MG63 (cell line): ENCODE measurements around the gene BLMH. TPM values are rescaled to one million over a fixed set of nuclear protein-coding genes. Genes with fewer than 3 reads are reported as not detected.
A peak's percentile ranks its signal among the peaks of the same experiment; 100 is the strongest.

Experiments
- DNase-seq: peaks from one replicate; pipeline ENCODE4 v3.0.0-alpha.2; 2020
- H3K27me3 ChIP-seq: fragments of 250-450 bp; sonication (Bioruptor Pico); 2 replicates; pipeline ENCODE4 v1.5.1; 2020; ENCODE audit warnings: mild to moderate bottlenecking, moderate library complexity
- H3K36me3 ChIP-seq: fragments of 250-450 bp; sonication (Bioruptor Pico); 2 replicates; pipeline ENCODE4 v1.5.1; 2020; ENCODE audit warnings: mild to moderate bottlenecking, moderate library complexity
- H3K4me3 ChIP-seq: fragments of 250-450 bp; sonication (Bioruptor Pico); 2 replicates; pipeline ENCODE4 v1.5.1; 2020; ENCODE audit warnings: mild to moderate bottlenecking, moderate library complexity
- H3K9me3 ChIP-seq: fragments of 250-450 bp; sonication (Bioruptor Pico); 2 replicates; pipeline ENCODE4 v1.5.1; 2020; ENCODE audit warnings: mild to moderate bottlenecking, moderate library complexity
- total RNA-seq: library from RNA; depleted of rRNA; stranded (reverse); fragments of >200 nt; shearing (Covaris generic); gene quantifications from 2 replicates; pipeline ENCODE4 v1.2.3, GENCODE V29; 2014; ENCODE audit warnings: low replicate concordance; rRNA removed

Gene BLMH
- 44.7 and 45.0 TPM in 2 replicates for total RNA-seq

- peak; percentile 89 for DNase-seq
- Histone ChIP-seq H3K27me3 (no peaks in the 10 kb centered on the region), H3K9me3 (no peaks in the 10 kb centered on the region), H3K36me3 (peaks cover 37% of the 10 kb centered on the region), H3K4me3 (peak within 1 kb of the TSS; percentile 99)
These were observed at the start of gene BLMH for GRCh38 chr17:30291543-30292285. BLMH (minus strand) TSS chr17:30291944; CDS start chr17:30291819, 125 bp downstream.

- no peaks in the 10 kb centered on the region for H3K36me3 ChIP-seq
- DNase-seq = peak; percentile 23
- no peak overlapping the region for H3K4me3 ChIP-seq
- no peaks in the 10 kb centered on the region for H3K9me3 ChIP-seq
- no peaks in the 10 kb centered on the region for H3K27me3 ChIP-seq
These were observed 49.1 kb upstream of the BLMH start for GRCh38 chr17:30340801-30341356.

GRCh38 chr17:30339086-30339485 is 47.3 kb upstream of the BLMH start:
- Histone ChIP-seq H3K36me3 (no peaks in the 10 kb centered on the region), H3K4me3 (no peak overlapping the region), H3K9me3 (no peaks in the 10 kb centered on the region), H3K27me3 (no peaks in the 10 kb centered on the region)
- DNase-seq = no peak

GRCh38 chr17:30337393-30337999 is 45.8 kb upstream of the BLMH start:
- no peak overlapping the region for H3K4me3 ChIP-seq
- DNase-seq = no peak
- no peaks in the 10 kb centered on the region for H3K27me3 ChIP-seq
- no peaks in the 10 kb centered on the region for H3K36me3 ChIP-seq
- H3K9me3 ChIP-seq = no peaks in the 10 kb centered on the region

GRCh38 chr17:30336369-30337171 is 44.8 kb upstream of the BLMH start:
- no peaks in the 10 kb centered on the region for H3K36me3 ChIP-seq
- no peak overlapping the region for H3K4me3 ChIP-seq
- no peaks in the 10 kb centered on the region for H3K9me3 ChIP-seq
- DNase-seq = peak; percentile 35
- no peaks in the 10 kb centered on the region for H3K27me3 ChIP-seq

- DNase-seq = peak; percentile 23
- no peaks in the 10 kb centered on the region; the same call in 1 of the 2 replicates for H3K27me3 ChIP-seq
- H3K9me3 ChIP-seq = no peaks in the 10 kb centered on the region
- H3K4me3 ChIP-seq = no peak overlapping the region
- H3K36me3 ChIP-seq = no peaks in the 10 kb centered on the region
These were observed 42.7 kb upstream of the BLMH start for GRCh38 chr17:30334421-30334820.

GRCh38 chr17:30333503-30334360 is 42.0 kb upstream of the BLMH start, which contains the start of gene TMIGD1:
TMIGD1 (minus strand) TSS chr17:30334057; CDS start chr17:30332133, 1,924 bp downstream.
- Histone ChIP-seq H3K27me3 (peaks cover 3% of the 10 kb centered on the region; the same call in 1 of the 2 replicates), H3K4me3 (no peak within 1 kb of the TSS), H3K9me3 (no peaks in the 10 kb centered on the region), H3K36me3 (no peaks in the 10 kb centered on the region)
- no peak for DNase-seq

GRCh38 chr17:30332057-30332542 is 40.4 kb upstream of the BLMH start:
- Histone ChIP-seq H3K27me3 (peaks cover 3% of the 10 kb centered on the region; the same call in 1 of the 2 replicates), H3K9me3 (no peaks in the 10 kb centered on the region), H3K4me3 (no peak overlapping the region), H3K36me3 (no peaks in the 10 kb centered on the region)
- no peak for DNase-seq

- Histone ChIP-seq H3K4me3 (no peak overlapping the region), H3K9me3 (no peaks in the 10 kb centered on the region), H3K36me3 (no peaks in the 10 kb centered on the region), H3K27me3 (peaks cover 3% of the 10 kb centered on the region; the same call in 1 of the 2 replicates)
- no peak for DNase-seq
These were observed 35.1 kb upstream of the BLMH start for GRCh38 chr17:30326809-30327208.

- peaks cover 3% of the 10 kb centered on the region; the same call in 1 of the 2 replicates for H3K27me3 ChIP-seq
These were observed 33.0 kb upstream of the BLMH start for GRCh38 chr17:30324723-30325122.

GRCh38 chr17:30323895-30324319 is 32.2 kb upstream of the BLMH start:
- Histone ChIP-seq H3K27me3 (no peaks in the 10 kb centered on the region), H3K36me3 (no peaks in the 10 kb centered on the region), H3K4me3 (no peak overlapping the region), H3K9me3 (no peaks in the 10 kb centered on the region)
- peak; percentile 85 for DNase-seq

More at GRCh38 chr17:30324723-30325122, 33.0 kb upstream of the BLMH start:
- Histone ChIP-seq H3K4me3 (no peak overlapping the region), H3K9me3 (no peaks in the 10 kb centered on the region), H3K36me3 (no peaks in the 10 kb centered on the region)
- no peak for DNase-seq

GRCh38 chr17:30323262-30323894 is 31.6 kb upstream of the BLMH start:
- no peak overlapping the region for H3K4me3 ChIP-seq
- H3K27me3 ChIP-seq = no peaks in the 10 kb centered on the region
- DNase-seq = no peak
- H3K36me3 ChIP-seq = no peaks in the 10 kb centered on the region
- H3K9me3 ChIP-seq = no peaks in the 10 kb centered on the region

- no peak for DNase-seq
- Histone ChIP-seq H3K27me3 (no peaks in the 10 kb centered on the region), H3K9me3 (no peaks in the 10 kb centered on the region), H3K36me3 (no peaks in the 10 kb centered on the region), H3K4me3 (no peak overlapping the region)
These were observed 29.6 kb upstream of the BLMH start for GRCh38 chr17:30321314-30321713.

- Histone ChIP-seq H3K4me3 (no peak overlapping the region), H3K36me3 (no peaks in the 10 kb centered on the region), H3K27me3 (no peaks in the 10 kb centered on the region), H3K9me3 (no peaks in the 10 kb centered on the region)
- peak; percentile 95 for DNase-seq
These were observed 26.4 kb upstream of the BLMH start for GRCh38 chr17:30318155-30318554.

- Histone ChIP-seq H3K9me3 (no peaks in the 10 kb centered on the region), H3K27me3 (no peaks in the 10 kb centered on the region), H3K36me3 (no peaks in the 10 kb centered on the region), H3K4me3 (no peak overlapping the region)
- no peak for DNase-seq
These were observed 25.0 kb upstream of the BLMH start for GRCh38 chr17:30316736-30317135.
